CD4-positive, alpha-beta T cell (primary cell): ENCODE results near the gene IL15RA. TPM values are rescaled to one million over a fixed set of nuclear protein-coding genes. Genes with fewer than 3 reads are reported as not detected.

Experiments
- ATAC-seq: fragments of 200-7000 bp; cut with Tn5 transposase; one replicate; pipeline ENCODE4 v1.10.0; 2022; ENCODE audit warnings: mild to moderate bottlenecking; ENCODE audit not compliant: poor library complexity
- CTCF ChIA-PET: fragments of 350-600 bp; sonication (Branson Sonifier 250); formaldehyde crosslinking; loops from one replicate; lab custom pipeline; 2021; ENCODE audit warnings: antibody characterized with exemption, inconsistent platforms; lab: Charles Lee
- POLR2A ChIA-PET: fragments of 350-600 bp; sonication (Branson Sonifier 250); formaldehyde crosslinking; loops from one replicate; lab custom pipeline; 2021; ENCODE audit warnings: antibody characterized with exemption, inconsistent platforms; lab: Charles Lee
- DNase-seq, 14 experiments: peaks; one replicate each; pipeline ENCODE4 v3.0.0-alpha.2; 2013 to 2020; ENCODE audit warnings: mixed read lengths in 2 of 14
- H3K27ac ChIP-seq, 2 donors: one replicate each; pipeline versions ENCODE4 v1.5.1 to v1.7.0; 2013; ENCODE audit warnings: low read length in 2 of 2, low read depth in 1 of 2, mild to moderate bottlenecking in 1 of 2
- H3K27me3 ChIP-seq, 2 experiments: 1 replicate in 1 of 2; 2 replicates in 1 of 2; pipeline versions ENCODE4 v1.6.1 to v1.7.0; 2013; ENCODE audit warnings: low read length in 2 of 2, control low read depth in 1 of 2, mild to moderate bottlenecking in 1 of 2, moderate library complexity in 1 of 2; ENCODE audit not compliant: insufficient read depth in 2 of 2, control insufficient read depth in 1 of 2
- H3K36me3 ChIP-seq: one replicate; pipeline ENCODE4 v1.6.1; 2013; ENCODE audit warnings: low read length, control low read depth; ENCODE audit not compliant: insufficient read depth
- H3K4me1 ChIP-seq: one replicate; pipeline ENCODE4 v1.6.1; 2013; ENCODE audit warnings: low read length, control low read depth; ENCODE audit not compliant: insufficient read depth
- H3K4me3 ChIP-seq: one replicate; pipeline ENCODE4 v1.5.1; 2013; ENCODE audit warnings: mild to moderate bottlenecking, low read length, moderate library complexity
- H3K9me3 ChIP-seq, 2 experiments: 1 replicate in 1 of 2; 2 replicates in 1 of 2; pipeline versions ENCODE4 v1.6.1 to v1.7.0; 2013; ENCODE audit warnings: low read length in 2 of 2, mild to moderate bottlenecking in 2 of 2, control low read depth in 1 of 2, moderate library complexity in 1 of 2; ENCODE audit not compliant: control insufficient read depth in 1 of 2, insufficient read depth in 1 of 2
- H3K27ac Mint-ChIP-seq: one replicate; pipeline ENCODE4 v1.8.0; 2020; ENCODE audit warnings: mixed read lengths
- H3K27me3 Mint-ChIP-seq: one replicate; pipeline ENCODE4 v1.8.0; 2021; ENCODE audit warnings: mixed read lengths
- H3K36me3 Mint-ChIP-seq: one replicate; pipeline ENCODE4 v1.8.0; 2021; ENCODE audit warnings: low read depth, mixed read lengths
- H3K4me1 Mint-ChIP-seq: one replicate; pipeline ENCODE4 v1.8.0; 2021; ENCODE audit warnings: low read depth, mixed read lengths
- H3K4me3 Mint-ChIP-seq: one replicate; pipeline ENCODE4 v1.8.0; 2020; ENCODE audit warnings: mild to moderate bottlenecking, mixed read lengths
- H3K9me3 Mint-ChIP-seq: one replicate; pipeline ENCODE4 v1.8.0; 2020; ENCODE audit warnings: mixed read lengths
- CTCF ChIP-seq: fragments of 200-600 bp; IDR thresholded peaks from one replicate; pipeline ENCODE4 v1.8.0; 2022; ENCODE audit warnings: antibody characterized with exemption, mild to moderate bottlenecking
- intact Hi-C, 2 experiments: fragments of 100-400 bp; cut with DNase I in 1 of 2; cut with micrococcal nuclease in 1 of 2; formaldehyde crosslinking; loops; one replicate each; pipeline versions ENCODE4 v1.15.1 to v1.9.0; 2023 to 2025; cut with DNase I, micrococcal nuclease
- total RNA-seq, 174 experiments: library from RNA in 2 of 174; stranded (reverse) in 2 of 174; gene quantifications; one replicate each; pipeline ENCODE4 v1.2.3 and lab custom pipeline; 2021 to 2026

IL15RA gene
- total RNA-seq, 2 experiments from 2014 or later, result 4.4 TPM

GRCh38 chr10:5958675-5959074, 18.7 kb downstream of the IL15RA start:
- Mint-ChIP-seq H3K36me3 (peaks cover 5% of the 10 kb centered on the region), H3K27ac (no peak overlapping the region), H3K4me3 (no peak overlapping the region), H3K4me1 (no peaks in the 10 kb centered on the region), H3K27me3 (no peaks in the 10 kb centered on the region), H3K9me3 (no peaks in the 10 kb centered on the region)
- DNase-seq, result no peak
- ChIA-PET POLR2A (no interaction called here), CTCF (no interaction called here)
- no peaks in the 10 kb centered on the region for H3K9me3 ChIP-seq
- no peaks in the 10 kb centered on the region for H3K27me3 ChIP-seq
- no peak for TF ChIP-seq CTCF
- no peak overlapping the region for H3K4me3 ChIP-seq
- intact Hi-C loops, result no loop called here
- H3K4me1 ChIP-seq, result no peaks in the 10 kb centered on the region
- H3K36me3 ChIP-seq, result peaks cover 38% of the 10 kb centered on the region
- H3K27ac ChIP-seq, result no peak overlapping the region
- ATAC-seq, result no peak

GRCh38 chr10:5958077-5958476, 19.3 kb downstream of the IL15RA start:
- POLR2A ChIA-PET, result no interaction called here

GRCh38 chr10:5956146-5956936, 21.0 kb downstream of the IL15RA start:
- H3K9me3 Mint-ChIP-seq, result no peaks in the 10 kb centered on the region
- no peak overlapping the region for H3K4me3 Mint-ChIP-seq
- no peak overlapping the region for H3K27ac Mint-ChIP-seq
- Histone ChIP-seq H3K27me3 (no peaks in the 10 kb centered on the region), H3K36me3 (peaks cover 39% of the 10 kb centered on the region), H3K9me3 (no peaks in the 10 kb centered on the region), H3K4me1 (no peaks in the 10 kb centered on the region), H3K27ac (no peak overlapping the region), H3K4me3 (no peak overlapping the region)
- no peaks in the 10 kb centered on the region for H3K4me1 Mint-ChIP-seq
- POLR2A ChIA-PET, result no interaction called here
- TF ChIP-seq CTCF, result no peak
- intact Hi-C loops, result no loop called here
- CTCF ChIA-PET, result no interaction called here
- ATAC-seq, result no peak
- peaks cover 5% of the 10 kb centered on the region for H3K36me3 Mint-ChIP-seq
- H3K27me3 Mint-ChIP-seq, result no peaks in the 10 kb centered on the region
- DNase-seq, result no peak

More at GRCh38 chr10:5958077-5958476, 19.3 kb downstream of the IL15RA start:
- no peak for TF ChIP-seq CTCF
- H3K36me3 ChIP-seq, result peaks cover 38% of the 10 kb centered on the region
- Mint-ChIP-seq H3K4me3 (no peak overlapping the region), H3K9me3 (no peaks in the 10 kb centered on the region), H3K36me3 (peaks cover 5% of the 10 kb centered on the region), H3K4me1 (no peaks in the 10 kb centered on the region), H3K27me3 (no peaks in the 10 kb centered on the region), H3K27ac (no peak overlapping the region)
- H3K4me1 ChIP-seq, result no peaks in the 10 kb centered on the region
- CTCF ChIA-PET, result interaction anchor here (0.6 kb wide), 1 partner anchor 21 kb away, joined by 3 read pairs; no protein-coding TSS in a partner anchor
- no peak overlapping the region for H3K4me3 ChIP-seq
- no peak for ATAC-seq
- H3K27me3 ChIP-seq, result no peaks in the 10 kb centered on the region
- intact Hi-C loops, result no loop called here
- DNase-seq, result no peak
- H3K9me3 ChIP-seq, result no peaks in the 10 kb centered on the region
- H3K27ac ChIP-seq, result no peak overlapping the region
